ENCODE results near the gene IGHMBP2. TPM values are rescaled to one million over a fixed set of nuclear protein-coding genes. Genes with fewer than 3 reads are reported as not detected.

The IGHMBP2 gene
- total and polyA plus RNA-seq, 8 donors, result 8.5 to 41.3 (median 12.4) TPM

DNA sequence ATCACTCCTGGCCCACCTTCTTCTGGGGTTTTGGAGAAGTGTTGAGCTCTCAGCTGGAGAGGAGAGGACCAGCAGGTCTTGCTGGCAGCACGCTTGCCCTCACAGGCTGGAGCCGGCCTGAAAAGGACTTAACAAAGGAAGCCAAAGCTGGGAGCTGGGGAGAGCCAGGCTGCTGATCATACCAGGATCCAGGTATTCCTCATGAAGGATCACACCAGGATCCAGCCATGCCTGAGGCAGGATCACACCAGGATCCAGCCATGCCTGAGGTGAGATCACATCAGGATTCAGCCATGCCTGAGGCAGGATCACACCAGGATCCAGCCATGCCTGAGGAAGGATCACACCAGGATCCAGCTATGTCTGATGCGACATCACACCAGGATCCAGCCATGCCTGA lies 60.1 kb downstream of the IGHMBP2 start:
- H3K36me3 ChIP-seq, result no peaks in the 10 kb centered on the region
- H3K4me3 ChIP-seq, result no peak overlapping the region
- no peaks in the 10 kb centered on the region for H3K9me3 ChIP-seq
- no peak for FAIRE-seq
- H3K4me1 ChIP-seq, result no peaks in the 10 kb centered on the region
- H3K27me3 ChIP-seq, result no peaks in the 10 kb centered on the region
- H3K27ac ChIP-seq, result no peak overlapping the region
- DNase-seq, result peak in 1 of 6 donors; percentile 14
- ATAC-seq, result peak in 1 of 4 donors; percentile 45
- intact Hi-C loops (cut with DNase I), result no loop called here
- WGBS, 2 donors, result 86 to 92% methylated on average over 3 of the region's 3 CpGs
- TF ChIP-seq, protein P1, sequence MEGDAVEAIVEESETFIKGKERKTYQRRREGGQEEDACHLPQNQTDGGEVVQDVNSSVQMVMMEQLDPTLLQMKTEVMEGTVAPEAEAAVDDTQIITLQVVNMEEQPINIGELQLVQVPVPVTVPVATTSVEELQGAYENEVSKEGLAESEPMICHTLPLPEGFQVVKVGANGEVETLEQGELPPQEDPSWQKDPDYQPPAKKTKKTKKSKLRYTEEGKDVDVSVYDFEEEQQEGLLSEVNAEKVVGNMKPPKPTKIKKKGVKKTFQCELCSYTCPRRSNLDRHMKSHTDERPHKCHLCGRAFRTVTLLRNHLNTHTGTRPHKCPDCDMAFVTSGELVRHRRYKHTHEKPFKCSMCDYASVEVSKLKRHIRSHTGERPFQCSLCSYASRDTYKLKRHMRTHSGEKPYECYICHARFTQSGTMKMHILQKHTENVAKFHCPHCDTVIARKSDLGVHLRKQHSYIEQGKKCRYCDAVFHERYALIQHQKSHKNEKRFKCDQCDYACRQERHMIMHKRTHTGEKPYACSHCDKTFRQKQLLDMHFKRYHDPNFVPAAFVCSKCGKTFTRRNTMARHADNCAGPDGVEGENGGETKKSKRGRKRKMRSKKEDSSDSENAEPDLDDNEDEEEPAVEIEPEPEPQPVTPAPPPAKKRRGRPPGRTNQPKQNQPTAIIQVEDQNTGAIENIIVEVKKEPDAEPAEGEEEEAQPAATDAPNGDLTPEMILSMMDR (IDR thresholded peaks at IDR 0.05), result no peak

DNA sequence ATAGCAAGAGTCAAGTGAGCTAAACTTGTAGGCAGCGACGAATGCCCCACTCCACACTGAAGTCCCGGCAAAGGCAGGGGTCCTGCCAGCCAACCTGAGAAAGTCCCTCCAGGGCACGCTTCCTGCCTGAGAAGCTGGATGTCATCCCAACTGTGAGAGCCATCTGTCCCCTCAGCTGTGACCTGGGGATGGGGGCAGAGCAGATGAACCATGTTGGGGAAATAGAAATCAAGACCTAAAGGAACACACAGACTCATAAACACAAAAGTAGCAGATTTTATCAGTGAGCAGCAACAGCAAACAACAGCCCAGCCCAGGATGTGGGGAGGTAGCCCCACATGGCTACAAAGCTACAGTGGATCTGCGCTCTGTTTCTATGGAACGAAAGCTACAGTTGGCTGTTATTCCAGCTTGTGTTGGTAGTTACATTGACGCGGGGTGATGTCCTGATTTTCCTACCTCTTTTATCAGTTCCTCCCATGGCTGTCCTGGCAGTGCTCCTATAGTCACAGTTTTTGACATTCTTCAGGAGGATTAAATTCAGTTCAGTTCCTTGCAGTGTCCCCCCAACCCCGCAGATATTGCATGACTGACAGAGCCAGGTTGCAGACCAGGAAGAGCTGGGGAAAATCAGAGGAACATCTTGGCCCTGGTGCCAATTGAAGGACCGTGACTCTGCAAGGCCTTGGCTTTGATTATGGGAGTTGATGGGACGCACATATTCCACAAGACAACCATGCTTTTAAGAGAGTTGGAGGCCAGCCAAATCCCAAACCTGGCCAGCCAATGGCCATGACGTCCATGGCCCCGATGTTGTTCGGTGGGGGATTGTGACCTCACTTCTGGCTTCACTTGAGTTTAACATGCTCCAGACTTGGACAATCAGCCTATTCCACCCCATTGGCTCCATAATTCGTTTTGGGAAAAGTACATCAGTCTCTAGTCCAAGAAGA lies 62.5 kb downstream of the IGHMBP2 start:
- H3K4me1 ChIP-seq, result no peaks in the 10 kb centered on the region
- 78 to 80% methylated on average over 15 of the region's 15 CpGs for WGBS, 2 donors
- FAIRE-seq, result no peak
- DNase-seq, result peak in 2 of 6 donors; percentile 10 to 36
- no peaks in the 10 kb centered on the region for H3K9me3 ChIP-seq
- TF ChIP-seq, protein P1 (IDR thresholded peaks at IDR 0.05), result no peak
- intact Hi-C loops (cut with DNase I), result no loop called here
- H3K27me3 ChIP-seq, result no peaks in the 10 kb centered on the region
- H3K36me3 ChIP-seq, result no peaks in the 10 kb centered on the region
- H3K4me3 ChIP-seq, result no peak overlapping the region
- ATAC-seq, result no peak
- H3K27ac ChIP-seq, result no peak overlapping the region

DNA sequence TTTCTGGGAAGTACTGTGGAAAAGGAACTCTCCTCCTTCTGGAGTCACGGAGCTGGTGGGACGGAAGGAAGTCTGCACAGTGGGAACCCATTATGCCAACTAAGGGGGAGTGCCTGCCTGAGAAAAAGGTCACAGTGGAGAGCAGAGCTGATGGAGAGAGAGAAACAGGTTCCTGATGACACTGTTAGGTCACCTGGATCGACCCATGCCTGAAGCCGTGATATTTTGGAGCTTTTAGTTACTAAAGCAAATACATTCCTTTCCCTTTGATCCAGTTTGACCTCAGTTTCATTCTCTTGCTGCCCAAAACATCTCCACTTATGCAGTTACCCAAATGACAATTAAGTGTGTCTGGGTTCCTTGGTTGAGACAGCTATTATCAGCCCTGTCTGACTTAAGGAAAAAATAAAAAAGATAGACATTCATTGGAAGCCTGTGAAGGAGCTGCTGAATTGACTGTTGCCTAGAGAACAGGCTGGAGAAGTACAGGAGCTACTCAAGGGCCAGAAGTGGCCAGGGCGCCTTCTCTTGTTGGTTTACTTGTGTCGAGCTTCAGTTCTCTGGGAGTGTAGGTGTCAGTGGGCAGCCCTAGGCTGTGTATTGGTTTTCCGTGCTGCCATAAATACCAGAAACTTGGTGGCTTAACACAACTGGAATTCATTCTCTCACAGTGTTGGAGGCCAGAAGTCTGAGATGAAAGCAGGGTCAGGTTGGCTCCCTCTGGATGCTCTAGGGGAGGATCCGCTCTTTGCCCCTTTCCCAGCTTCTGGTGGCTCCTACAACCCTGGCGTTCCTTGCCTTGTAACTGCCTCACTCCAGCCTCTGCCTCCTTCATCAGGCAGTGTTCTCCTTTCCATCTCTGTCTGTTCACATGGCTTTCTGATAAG lies 63.4 kb downstream of the IGHMBP2 start:
- no peak for FAIRE-seq
- WGBS, 2 donors, result 78 to 79% methylated on average over 9 of the region's 9 CpGs
- ATAC-seq, result no peak
- H3K36me3 ChIP-seq, result no peaks in the 10 kb centered on the region
- TF ChIP-seq, protein P1 (IDR thresholded peaks at IDR 0.05), result no peak
- no peak overlapping the region for H3K4me3 ChIP-seq
- H3K27me3 ChIP-seq, result no peaks in the 10 kb centered on the region
- no peaks in the 10 kb centered on the region for H3K4me1 ChIP-seq
- DNase-seq, result peak in 2 of 6 donors; percentile 1 to 10
- H3K9me3 ChIP-seq, result no peaks in the 10 kb centered on the region
- no peak overlapping the region for H3K27ac ChIP-seq
- intact Hi-C loops (cut with DNase I), result no loop called here

DNA sequence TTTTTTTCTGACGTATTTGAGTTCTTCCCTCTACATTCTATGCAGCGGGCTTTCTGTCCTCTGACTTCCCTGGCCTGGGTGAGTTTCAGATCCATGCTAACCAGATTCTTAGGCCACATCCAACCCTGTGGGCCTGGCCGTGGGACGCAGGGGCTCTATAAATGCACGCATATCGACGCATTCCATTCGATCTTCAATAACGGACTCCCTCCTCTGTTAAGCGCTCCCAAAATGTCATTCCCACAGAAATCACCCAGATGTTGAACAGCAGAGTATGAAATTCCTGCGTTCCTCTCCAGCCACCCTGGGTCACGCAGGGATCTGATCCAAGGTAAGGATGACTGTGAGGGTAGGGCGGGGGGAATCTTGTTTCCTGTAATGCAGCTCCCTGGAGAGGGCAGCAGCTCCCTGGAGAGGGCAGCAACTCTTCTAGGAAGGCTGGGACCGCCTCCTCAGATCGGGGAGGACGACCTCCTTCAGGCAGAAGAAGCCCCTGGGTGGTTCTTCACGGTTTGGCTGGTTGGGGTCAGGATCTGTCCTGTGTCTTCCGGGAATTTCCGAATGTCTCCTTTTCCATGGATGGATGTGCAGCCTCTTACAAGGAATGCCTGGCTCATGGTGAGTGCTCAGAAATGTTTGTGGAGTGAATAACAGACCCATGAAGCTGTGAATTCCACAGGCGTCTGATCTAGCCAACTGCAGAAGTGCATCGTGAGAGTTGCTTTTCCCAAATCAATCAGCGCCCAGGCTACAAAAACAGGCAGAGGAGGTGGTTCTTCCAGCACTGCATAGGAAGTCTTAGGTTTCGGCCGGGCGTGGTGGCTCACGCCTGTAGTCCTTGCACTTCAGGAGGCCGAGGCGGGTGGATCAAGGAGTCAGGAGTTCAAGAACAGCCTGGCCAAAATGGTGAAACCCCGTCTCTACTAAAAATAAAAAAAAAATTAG lies 64.9 kb downstream of the IGHMBP2 start:
- Histone ChIP-seq H3K4me1 (no peaks in the 10 kb centered on the region), H3K9me3 (no peaks in the 10 kb centered on the region), H3K27ac (no peak overlapping the region), H3K36me3 (no peaks in the 10 kb centered on the region), H3K27me3 (no peaks in the 10 kb centered on the region), H3K4me3 (no peak overlapping the region)
- TF ChIP-seq, protein P1 (IDR thresholded peaks at IDR 0.05), result no peak
- WGBS, 2 donors, result 59 to 65% methylated on average over 29 of the region's 29 CpGs
- FAIRE-seq (no peak), ATAC-seq (no peak), DNase-seq (peak in 3 of 6 donors; percentile 5 to 27 (median 18))
- intact Hi-C loops (cut with DNase I), result no loop called here

Measured in pancreas (tissue), 10 donors.